ENCODE data around the gene SRSF7. TPM values are rescaled to one million over a fixed set of nuclear protein-coding genes. Genes with fewer than 3 reads are reported as not detected.

The SRSF7 gene
- total and polyA plus RNA-seq, 9 of the 15 experiments (the other 6 are each of a cell fraction or from before 2014, with no cell fraction given): 219 to 726 (median 375) TPM

DNA sequence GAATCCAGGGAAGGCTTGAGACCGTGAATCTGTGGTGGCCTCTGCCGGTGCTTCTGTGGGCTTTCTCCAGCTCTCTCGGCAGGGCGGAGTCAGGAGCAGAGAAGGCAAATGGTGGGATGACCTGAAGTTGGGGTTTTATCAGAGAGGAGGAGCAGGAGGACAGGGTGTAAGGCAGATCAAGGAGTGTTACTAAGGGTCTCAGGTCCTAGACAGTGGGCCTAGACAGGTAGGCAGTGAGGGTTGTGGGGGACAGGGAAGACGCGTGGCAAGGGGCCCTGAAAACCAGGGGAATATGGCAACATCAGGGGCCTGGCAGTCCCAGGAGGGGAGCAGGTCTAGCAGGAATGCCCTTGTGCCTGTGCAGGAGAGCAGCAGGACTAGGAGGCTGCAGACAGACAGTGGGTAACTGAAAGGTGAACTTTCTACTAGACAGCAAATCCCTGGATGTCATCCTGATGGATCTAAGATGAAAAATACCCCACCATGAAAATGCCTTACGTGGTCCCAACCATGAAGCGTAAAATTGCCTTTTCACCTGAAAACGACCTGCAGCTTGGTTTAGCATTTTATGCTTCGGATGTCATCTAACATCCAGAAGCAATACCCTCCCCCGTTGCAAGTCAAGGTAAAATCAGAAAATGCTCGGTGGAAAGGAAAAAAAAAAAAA is 42.1 kb downstream of the SRSF7 start (continued):
- TF ChIP-seq MTA1 (IDR thresholded peaks at IDR 0.05; ENCODE audit: borderline replicate concordance) (no peak), GATAD2B (IDR thresholded peaks at IDR 0.05; ENCODE audit: borderline replicate concordance) (no peak), YY1 (IDR thresholded peaks at IDR 0.05; ENCODE audit: borderline replicate concordance in 1 of 3, control insufficient read depth in 1 of 3, extremely low read depth in 1 of 3, insufficient read depth in 3 of 3, insufficient read length in 1 of 3, insufficient replicate concordance in 2 of 3, low read depth in 1 of 3, low read length in 2 of 3) (peak in 1 of 3 experiments; percentile 30), MEF2A (IDR thresholded peaks at IDR 0.05; ENCODE audit: control insufficient read depth, low read depth, low read length) (no peak), ZNF143 (CRISPR knock-in tag; IDR thresholded peaks at IDR 0.05) (no peak), RAD21 (CRISPR knock-in tag; conservative IDR thresholded peaks at IDR 0.05 in 1 of 2, IDR thresholded peaks at IDR 0.05 in 1 of 2) (peak in 1 of 2 experiments; percentile 35; a peak in 2 of 4 replicates)
- TF ChIP-seq, protein P1, sequence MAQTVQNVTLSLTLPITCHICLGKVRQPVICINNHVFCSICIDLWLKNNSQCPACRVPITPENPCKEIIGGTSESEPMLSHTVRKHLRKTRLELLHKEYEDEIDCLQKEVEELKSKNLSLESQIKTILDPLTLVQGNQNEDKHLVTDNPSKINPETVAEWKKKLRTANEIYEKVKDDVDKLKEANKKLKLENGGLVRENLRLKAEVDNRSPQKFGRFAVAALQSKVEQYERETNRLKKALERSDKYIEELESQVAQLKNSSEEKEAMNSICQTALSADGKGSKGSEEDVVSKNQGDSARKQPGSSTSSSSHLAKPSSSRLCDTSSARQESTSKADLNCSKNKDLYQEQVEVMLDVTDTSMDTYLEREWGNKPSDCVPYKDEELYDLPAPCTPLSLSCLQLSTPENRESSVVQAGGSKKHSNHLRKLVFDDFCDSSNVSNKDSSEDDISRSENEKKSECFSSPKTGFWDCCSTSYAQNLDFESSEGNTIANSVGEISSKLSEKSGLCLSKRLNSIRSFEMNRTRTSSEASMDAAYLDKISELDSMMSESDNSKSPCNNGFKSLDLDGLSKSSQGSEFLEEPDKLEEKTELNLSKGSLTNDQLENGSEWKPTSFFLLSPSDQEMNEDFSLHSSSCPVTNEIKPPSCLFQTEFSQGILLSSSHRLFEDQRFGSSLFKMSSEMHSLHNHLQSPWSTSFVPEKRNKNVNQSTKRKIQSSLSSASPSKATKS (CRISPR knock-in tag; IDR thresholded peaks at IDR 0.05): no peak
- TF ChIP-seq, protein P2, sequence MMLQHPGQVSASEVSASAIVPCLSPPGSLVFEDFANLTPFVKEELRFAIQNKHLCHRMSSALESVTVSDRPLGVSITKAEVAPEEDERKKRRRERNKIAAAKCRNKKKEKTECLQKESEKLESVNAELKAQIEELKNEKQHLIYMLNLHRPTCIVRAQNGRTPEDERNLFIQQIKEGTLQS (IDR thresholded peaks at IDR 0.05): no peak
- TF ChIP-seq, protein P2 (CRISPR knock-in tag; conservative IDR thresholded peaks at IDR 0.05): no peak
- TF ChIP-seq, protein P3, sequence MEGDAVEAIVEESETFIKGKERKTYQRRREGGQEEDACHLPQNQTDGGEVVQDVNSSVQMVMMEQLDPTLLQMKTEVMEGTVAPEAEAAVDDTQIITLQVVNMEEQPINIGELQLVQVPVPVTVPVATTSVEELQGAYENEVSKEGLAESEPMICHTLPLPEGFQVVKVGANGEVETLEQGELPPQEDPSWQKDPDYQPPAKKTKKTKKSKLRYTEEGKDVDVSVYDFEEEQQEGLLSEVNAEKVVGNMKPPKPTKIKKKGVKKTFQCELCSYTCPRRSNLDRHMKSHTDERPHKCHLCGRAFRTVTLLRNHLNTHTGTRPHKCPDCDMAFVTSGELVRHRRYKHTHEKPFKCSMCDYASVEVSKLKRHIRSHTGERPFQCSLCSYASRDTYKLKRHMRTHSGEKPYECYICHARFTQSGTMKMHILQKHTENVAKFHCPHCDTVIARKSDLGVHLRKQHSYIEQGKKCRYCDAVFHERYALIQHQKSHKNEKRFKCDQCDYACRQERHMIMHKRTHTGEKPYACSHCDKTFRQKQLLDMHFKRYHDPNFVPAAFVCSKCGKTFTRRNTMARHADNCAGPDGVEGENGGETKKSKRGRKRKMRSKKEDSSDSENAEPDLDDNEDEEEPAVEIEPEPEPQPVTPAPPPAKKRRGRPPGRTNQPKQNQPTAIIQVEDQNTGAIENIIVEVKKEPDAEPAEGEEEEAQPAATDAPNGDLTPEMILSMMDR (IDR thresholded peaks at IDR 0.05 in 2 of 3, conservative IDR thresholded peaks at IDR 0.05 in 1 of 3; ENCODE audit: insufficient read depth in 2 of 3, low read depth in 1 of 3, low read length in 3 of 3): peak; percentile 18 to 47 (median 38); a peak in 3 of 6 replicates
- TF ChIP-seq, protein P4, sequence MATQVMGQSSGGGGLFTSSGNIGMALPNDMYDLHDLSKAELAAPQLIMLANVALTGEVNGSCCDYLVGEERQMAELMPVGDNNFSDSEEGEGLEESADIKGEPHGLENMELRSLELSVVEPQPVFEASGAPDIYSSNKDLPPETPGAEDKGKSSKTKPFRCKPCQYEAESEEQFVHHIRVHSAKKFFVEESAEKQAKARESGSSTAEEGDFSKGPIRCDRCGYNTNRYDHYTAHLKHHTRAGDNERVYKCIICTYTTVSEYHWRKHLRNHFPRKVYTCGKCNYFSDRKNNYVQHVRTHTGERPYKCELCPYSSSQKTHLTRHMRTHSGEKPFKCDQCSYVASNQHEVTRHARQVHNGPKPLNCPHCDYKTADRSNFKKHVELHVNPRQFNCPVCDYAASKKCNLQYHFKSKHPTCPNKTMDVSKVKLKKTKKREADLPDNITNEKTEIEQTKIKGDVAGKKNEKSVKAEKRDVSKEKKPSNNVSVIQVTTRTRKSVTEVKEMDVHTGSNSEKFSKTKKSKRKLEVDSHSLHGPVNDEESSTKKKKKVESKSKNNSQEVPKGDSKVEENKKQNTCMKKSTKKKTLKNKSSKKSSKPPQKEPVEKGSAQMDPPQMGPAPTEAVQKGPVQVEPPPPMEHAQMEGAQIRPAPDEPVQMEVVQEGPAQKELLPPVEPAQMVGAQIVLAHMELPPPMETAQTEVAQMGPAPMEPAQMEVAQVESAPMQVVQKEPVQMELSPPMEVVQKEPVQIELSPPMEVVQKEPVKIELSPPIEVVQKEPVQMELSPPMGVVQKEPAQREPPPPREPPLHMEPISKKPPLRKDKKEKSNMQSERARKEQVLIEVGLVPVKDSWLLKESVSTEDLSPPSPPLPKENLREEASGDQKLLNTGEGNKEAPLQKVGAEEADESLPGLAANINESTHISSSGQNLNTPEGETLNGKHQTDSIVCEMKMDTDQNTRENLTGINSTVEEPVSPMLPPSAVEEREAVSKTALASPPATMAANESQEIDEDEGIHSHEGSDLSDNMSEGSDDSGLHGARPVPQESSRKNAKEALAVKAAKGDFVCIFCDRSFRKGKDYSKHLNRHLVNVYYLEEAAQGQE (IDR thresholded peaks at IDR 0.05; ENCODE audit: borderline replicate concordance): peak; percentile 41; the same call in 1 of the 2 replicates
- TF ChIP-seq, protein P4 (CRISPR knock-in tag; IDR thresholded peaks at IDR 0.05; ENCODE audit: low read depth): no peak

Measured in K562 (cell line).